Glutamatergic neuron (in vitro differentiated cells): ENCODE data around the gene TMEM132C. TPM values are rescaled to one million over a fixed set of nuclear protein-coding genes. Genes with fewer than 3 reads are reported as not detected.

ENCODE experiments used
- DNase-seq: peaks from one replicate; pipeline ENCODE4 v3.0.0; 2022
- H3K27ac Mint-ChIP-seq: one replicate; pipeline ENCODE4 v1.8.0; 2020; ENCODE audit warnings: mild to moderate bottlenecking, mixed read lengths, inconsistent platforms; ENCODE audit not compliant: unreplicated experiment
- H3K27me3 Mint-ChIP-seq: one replicate; pipeline ENCODE4 v1.8.0; 2020; ENCODE audit warnings: mild to moderate bottlenecking, moderate library complexity, mixed read lengths, inconsistent platforms; ENCODE audit not compliant: unreplicated experiment
- H3K36me3 Mint-ChIP-seq: one replicate; pipeline ENCODE4 v1.8.0; 2020; ENCODE audit warnings: mild to moderate bottlenecking, mixed read lengths, inconsistent platforms; ENCODE audit not compliant: unreplicated experiment
- H3K4me1 Mint-ChIP-seq: one replicate; pipeline ENCODE4 v1.8.0; 2020; ENCODE audit warnings: mild to moderate bottlenecking, low read depth, mixed read lengths, inconsistent platforms; ENCODE audit not compliant: unreplicated experiment
- H3K4me3 Mint-ChIP-seq: one replicate; pipeline ENCODE4 v1.8.0; 2020; ENCODE audit warnings: mild to moderate bottlenecking, mixed read lengths, inconsistent platforms; ENCODE audit not compliant: unreplicated experiment
- H3K9me3 Mint-ChIP-seq: one replicate; pipeline ENCODE4 v1.8.0; 2020; ENCODE audit warnings: mild to moderate bottlenecking, moderate library complexity, mixed read lengths, inconsistent platforms; ENCODE audit not compliant: unreplicated experiment
- CTCF ChIP-seq: fragments of 200-600 bp; sonication (generic); IDR thresholded peaks from one replicate; pipeline ENCODE4 v1.5.0; 2021; ENCODE audit not compliant: partially characterized antibody, unreplicated experiment
- total RNA-seq: library from RNA; stranded (reverse); fragmentation: NEBNext Ultra II Directional; extraction: Animal tissue kit (Norgen Biotek cat#: 25700); gene quantifications from one replicate; pipeline ENCODE4 v1.2.1, GENCODE V29; 2021; ENCODE audit not compliant: unreplicated experiment

Gene TMEM132C
- total RNA-seq, 1 donor from 2014 or later: 8.0 TPM

GRCh38 chr12:128276471-128276870 is 9.5 kb downstream of the TMEM132C start:
- H3K4me3 Mint-ChIP-seq: no peak overlapping the region
- peaks cover 4% of the 10 kb centered on the region for H3K27me3 Mint-ChIP-seq
- no peaks in the 10 kb centered on the region for H3K4me1 Mint-ChIP-seq
- no peak for DNase-seq
- TF ChIP-seq CTCF: no peak
- H3K9me3 Mint-ChIP-seq: peaks cover 13% of the 10 kb centered on the region
- no peak overlapping the region for H3K27ac Mint-ChIP-seq
- peaks cover 11% of the 10 kb centered on the region for H3K36me3 Mint-ChIP-seq

GRCh38 chr12:128286970-128287369 is 20.0 kb downstream of the TMEM132C start:
- no peak for DNase-seq
- Mint-ChIP-seq H3K36me3 (peaks cover under 1% of the 10 kb centered on the region), H3K4me3 (no peak overlapping the region), H3K27me3 (no peaks in the 10 kb centered on the region), H3K4me1 (no peaks in the 10 kb centered on the region), H3K27ac (no peak overlapping the region), H3K9me3 (peaks cover 11% of the 10 kb centered on the region)
- no peak for TF ChIP-seq CTCF

- Mint-ChIP-seq H3K4me3 (no peak overlapping the region), H3K36me3 (peaks cover 3% of the 10 kb centered on the region), H3K4me1 (no peaks in the 10 kb centered on the region), H3K9me3 (peaks cover 12% of the 10 kb centered on the region), H3K27me3 (no peaks in the 10 kb centered on the region), H3K27ac (no peak overlapping the region)
- TF ChIP-seq CTCF: no peak
- DNase-seq: no peak
Observed at GRCh38 chr12:128288357-128288756, 21.4 kb downstream of the TMEM132C start.

- no peak overlapping the region for H3K4me3 Mint-ChIP-seq
- TF ChIP-seq CTCF: no peak
- no peaks in the 10 kb centered on the region for H3K27me3 Mint-ChIP-seq
- DNase-seq: no peak
- H3K9me3 Mint-ChIP-seq: peaks cover 12% of the 10 kb centered on the region
- peaks cover 3% of the 10 kb centered on the region for H3K36me3 Mint-ChIP-seq
- H3K4me1 Mint-ChIP-seq: no peaks in the 10 kb centered on the region
- no peak overlapping the region for H3K27ac Mint-ChIP-seq
Observed at GRCh38 chr12:128288896-128289295, 21.9 kb downstream of the TMEM132C start.

- peaks cover 12% of the 10 kb centered on the region for H3K9me3 Mint-ChIP-seq
- no peak for DNase-seq
Observed at GRCh38 chr12:128290938-128291337, 24.0 kb downstream of the TMEM132C start.

More at GRCh38 chr12:128290938-128291337, 24.0 kb downstream of the TMEM132C start:
- no peaks in the 10 kb centered on the region for H3K4me1 Mint-ChIP-seq
- no peak overlapping the region for H3K4me3 Mint-ChIP-seq
- H3K27ac Mint-ChIP-seq: no peak overlapping the region
- H3K36me3 Mint-ChIP-seq: peaks cover 3% of the 10 kb centered on the region
- H3K27me3 Mint-ChIP-seq: no peaks in the 10 kb centered on the region
- TF ChIP-seq CTCF: no peak
